LNCaP clone FGC (cell line): Measurements from ENCODE around the gene BAIAP2L2.

Source experiments
- DNase-seq: peaks from one replicate; pipeline ENCODE4 v3.0.0-alpha.2; 2011; ENCODE audit warnings: low read depth
- H3K4me3 ChIP-seq: 2 replicates; pipeline ENCODE4 v1.5.1; 2011; ENCODE audit warnings: mild to moderate bottlenecking, low read depth, low read length, control low read depth
- TF ChIP-seq, protein P1 (sequence below): IDR thresholded peaks from 2 replicates; pipeline ENCODE4 v1.5.1; 2012; ENCODE audit warnings: mild to moderate bottlenecking; ENCODE audit not compliant: control insufficient read depth, insufficient read depth; ENCODE audit errors: extremely low read depth

BAIAP2L2 gene

DNA sequence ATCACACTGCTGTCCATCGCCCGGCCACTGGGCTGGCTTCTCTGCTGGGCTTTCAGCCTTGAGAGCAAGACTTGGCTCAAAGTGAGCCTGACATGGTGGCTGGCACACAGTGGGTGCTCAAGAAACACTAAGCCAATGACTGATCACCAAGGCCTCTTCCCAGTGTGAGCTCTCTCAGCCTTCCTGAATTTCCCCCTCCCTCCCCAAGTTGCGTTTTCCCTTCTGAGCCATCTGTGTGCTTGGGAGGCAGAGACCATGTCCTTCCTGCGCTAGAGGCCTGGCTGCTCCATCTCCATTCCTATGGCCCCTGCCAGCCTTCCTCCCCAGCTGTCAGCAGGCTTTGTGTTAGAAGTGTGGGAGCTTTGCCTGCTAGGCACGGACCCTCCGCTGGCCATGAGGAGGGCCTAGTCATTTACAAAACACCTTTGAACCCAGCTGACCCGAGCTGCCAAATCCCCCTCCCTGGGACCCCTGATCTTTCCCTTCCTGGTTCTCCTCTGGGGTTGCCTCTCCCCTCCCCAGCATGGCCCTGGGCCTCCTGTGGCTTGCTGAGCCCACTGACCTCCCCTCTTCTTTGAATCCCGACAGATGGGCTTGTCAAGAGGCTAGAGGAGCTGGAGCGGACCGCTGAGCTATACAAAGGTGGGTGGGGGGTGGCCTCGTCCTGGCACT, 40.1 kb downstream of the BAIAP2L2 start:
- DNase-seq: no peak
- no peak overlapping the region for H3K4me3 ChIP-seq
- TF ChIP-seq, protein P1, sequence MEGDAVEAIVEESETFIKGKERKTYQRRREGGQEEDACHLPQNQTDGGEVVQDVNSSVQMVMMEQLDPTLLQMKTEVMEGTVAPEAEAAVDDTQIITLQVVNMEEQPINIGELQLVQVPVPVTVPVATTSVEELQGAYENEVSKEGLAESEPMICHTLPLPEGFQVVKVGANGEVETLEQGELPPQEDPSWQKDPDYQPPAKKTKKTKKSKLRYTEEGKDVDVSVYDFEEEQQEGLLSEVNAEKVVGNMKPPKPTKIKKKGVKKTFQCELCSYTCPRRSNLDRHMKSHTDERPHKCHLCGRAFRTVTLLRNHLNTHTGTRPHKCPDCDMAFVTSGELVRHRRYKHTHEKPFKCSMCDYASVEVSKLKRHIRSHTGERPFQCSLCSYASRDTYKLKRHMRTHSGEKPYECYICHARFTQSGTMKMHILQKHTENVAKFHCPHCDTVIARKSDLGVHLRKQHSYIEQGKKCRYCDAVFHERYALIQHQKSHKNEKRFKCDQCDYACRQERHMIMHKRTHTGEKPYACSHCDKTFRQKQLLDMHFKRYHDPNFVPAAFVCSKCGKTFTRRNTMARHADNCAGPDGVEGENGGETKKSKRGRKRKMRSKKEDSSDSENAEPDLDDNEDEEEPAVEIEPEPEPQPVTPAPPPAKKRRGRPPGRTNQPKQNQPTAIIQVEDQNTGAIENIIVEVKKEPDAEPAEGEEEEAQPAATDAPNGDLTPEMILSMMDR: no peak

DNA sequence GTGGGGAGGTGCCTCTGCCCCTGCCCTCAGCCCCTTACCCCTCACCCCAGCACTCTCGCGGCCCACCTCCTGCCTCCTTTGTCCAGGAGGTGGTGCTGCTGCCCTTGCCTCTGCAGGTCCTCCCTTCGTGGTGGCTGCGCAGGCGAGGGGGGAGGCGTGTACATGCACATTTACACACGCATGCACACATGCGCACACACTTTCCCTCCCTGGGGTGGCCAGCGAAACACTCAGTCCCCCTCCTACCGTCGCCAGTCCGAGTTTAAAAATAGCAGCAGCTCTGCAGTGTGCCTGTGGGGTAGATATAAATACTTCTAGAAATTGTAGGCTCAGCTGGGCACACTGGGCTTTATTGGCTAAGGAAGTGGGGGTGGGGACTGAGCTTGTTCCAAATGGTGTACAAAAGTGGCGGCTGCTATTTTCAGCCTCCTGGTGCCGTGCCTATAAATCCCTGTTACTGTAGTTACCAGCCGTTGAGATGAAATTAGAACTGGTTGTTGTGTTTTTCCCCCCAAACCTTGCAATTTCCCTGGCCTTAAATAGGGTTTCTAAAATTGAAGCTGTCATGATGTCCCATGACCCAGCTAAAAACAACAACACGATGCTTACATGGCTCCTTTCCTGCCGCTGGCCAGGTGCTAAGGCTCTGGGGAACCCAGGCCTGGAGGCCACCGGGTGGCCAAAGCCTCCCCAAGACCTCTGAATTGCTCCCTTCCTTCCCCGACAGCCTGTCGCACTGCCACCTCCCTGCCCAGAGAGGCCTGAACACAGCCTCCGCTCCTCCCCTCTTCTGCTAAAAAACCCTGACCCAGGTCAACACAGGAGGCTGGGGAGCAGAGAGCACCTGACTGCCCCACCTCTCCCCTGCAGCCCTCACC, 40.9 kb downstream of the BAIAP2L2 start:
- no peak overlapping the region for H3K4me3 ChIP-seq
- TF ChIP-seq, protein P1: peak; percentile 35
- no peak for DNase-seq

DNA sequence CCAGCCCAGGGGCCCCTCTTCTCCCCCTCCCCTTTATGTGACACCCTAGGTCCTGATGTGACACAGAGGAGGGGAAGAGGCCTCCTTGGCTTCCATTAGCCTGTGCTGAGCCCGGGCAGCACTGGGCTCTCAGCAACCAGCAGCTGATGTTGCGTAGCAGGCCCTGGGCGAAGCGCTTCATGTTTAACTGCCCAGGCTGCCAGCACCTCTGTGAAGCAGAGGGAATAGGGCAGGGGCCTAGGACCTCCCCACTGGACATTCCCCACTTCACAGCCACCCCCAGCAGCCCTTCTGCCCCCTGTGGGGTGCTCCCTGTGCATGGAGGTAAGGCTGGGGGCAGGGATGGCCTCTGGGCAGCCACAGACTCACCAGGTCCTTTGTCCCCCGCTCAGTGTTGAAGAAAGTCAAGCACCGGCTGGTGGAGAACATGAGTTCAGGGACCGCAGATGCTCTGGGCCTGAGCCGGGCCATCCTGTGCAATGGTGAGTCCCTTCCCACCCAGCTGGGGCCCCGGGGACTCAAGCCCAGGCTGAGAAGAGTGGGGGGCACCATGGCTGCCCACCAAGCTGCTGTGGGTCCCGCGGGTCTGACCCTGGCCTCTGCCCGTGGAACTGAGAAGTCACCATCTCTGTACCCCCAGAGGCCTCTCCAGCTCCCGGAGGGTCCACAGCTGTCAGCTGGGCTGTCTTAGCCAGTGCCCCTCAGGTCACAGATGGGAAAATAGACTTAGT, 41.7 kb downstream of the BAIAP2L2 start:
- no peak for DNase-seq
- H3K4me3 ChIP-seq: no peak overlapping the region
- TF ChIP-seq, protein P1: no peak

DNA sequence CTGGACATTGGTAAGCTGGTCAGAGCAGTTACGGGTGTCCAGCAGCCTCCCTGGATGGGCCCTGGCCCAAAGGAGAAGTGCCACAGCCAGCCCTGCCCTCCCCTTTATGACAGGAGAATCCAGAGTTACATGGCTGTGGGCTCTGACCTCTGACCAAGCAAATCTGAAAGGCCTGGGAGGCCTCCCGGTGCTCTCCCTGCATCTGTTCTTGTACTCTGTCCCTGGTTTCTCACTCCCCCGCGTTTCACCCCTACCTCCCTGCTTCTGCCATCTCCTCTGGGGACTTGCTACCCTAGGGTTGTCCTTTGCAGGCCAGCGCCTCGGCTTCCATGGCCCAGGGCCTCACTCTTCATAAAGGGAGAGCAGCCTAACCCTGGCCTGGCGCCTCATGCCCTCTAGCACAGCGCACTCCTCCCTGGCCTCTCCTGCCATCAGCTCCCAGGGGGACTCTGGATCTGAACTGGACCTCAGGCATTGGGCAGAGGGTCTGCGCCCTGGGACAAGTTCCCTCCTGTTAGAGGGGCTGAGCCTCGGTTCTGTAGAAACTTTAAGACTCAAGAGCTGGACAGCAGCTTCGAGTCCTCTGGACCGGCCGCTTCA, 42.6 kb downstream of the BAIAP2L2 start:
- TF ChIP-seq, protein P1: no peak
- no peak overlapping the region for H3K4me3 ChIP-seq
- no peak for DNase-seq

DNA sequence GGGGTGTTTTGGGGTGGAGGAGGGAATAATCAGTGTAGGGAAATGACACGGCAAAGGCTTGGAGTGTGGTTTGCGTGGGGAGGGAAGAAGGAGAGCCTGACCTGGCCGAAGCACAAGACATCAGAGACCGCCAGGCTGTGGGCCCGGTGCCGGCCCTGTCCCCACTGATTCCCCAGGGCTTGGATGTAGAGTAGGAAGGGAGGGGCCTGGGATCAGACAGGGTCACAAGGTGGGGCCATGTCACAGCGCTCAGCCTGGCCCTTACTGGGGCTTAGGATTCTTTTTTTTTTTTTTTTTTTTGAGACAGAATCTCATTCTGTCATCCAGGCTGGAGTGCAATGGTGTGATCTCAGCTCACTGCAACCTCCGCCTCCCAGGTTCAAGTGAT, 43.5 kb downstream of the BAIAP2L2 start:
- TF ChIP-seq, protein P1: no peak
- no peak overlapping the region for H3K4me3 ChIP-seq
- DNase-seq: no peak

DNA sequence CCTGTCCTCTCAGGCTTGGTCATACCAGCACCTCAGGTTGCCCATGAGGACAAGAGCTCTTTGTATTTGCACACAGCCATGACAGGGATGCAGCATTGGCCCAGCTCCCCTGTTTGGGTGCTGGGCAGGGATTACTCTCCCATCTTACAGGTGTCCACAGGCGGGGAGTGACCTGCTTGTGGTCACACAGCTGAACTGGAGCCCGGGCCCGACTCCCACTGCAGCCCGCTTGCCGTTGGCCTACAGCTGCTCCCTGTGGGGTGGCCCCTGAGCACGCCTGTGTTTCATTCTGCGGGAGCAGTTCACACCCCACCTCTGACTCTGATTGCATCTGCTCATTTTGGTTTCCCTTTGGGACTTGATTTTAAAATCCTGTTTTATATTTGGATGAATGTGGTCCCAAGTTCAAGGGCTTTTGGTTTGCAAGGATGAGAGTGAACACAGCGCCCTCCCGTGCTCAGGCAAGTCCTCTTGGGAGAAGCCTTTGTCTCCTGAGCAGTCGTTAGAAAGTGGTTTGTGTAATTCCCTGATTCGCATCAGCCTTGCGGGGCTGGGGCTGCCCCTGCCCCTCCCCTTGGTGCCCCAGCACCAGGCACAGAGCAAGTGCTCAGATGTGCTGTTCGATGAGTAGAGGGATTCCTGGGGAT, 44.0 kb downstream of the BAIAP2L2 start:
- DNase-seq: no peak
- H3K4me3 ChIP-seq: no peak overlapping the region
- TF ChIP-seq, protein P1: no peak
